HepG2 (cell line): ENCODE results near the gene PRM3. TPM values are rescaled to one million over a fixed set of nuclear protein-coding genes. Genes with fewer than 3 reads are reported as not detected.

Experiments used
- ATAD3A ChIP-seq: sonication (generic); formaldehyde crosslinking; IDR thresholded peaks from 2 replicates; pipeline ENCODE4 v1.4.0; 2020; ENCODE audit warnings: missing genetic modification reagents
- CREM ChIP-seq, 2 experiments: sonication (generic) in 1 of 2; formaldehyde crosslinking in 1 of 2; IDR thresholded peaks; 2 replicates each; pipeline versions ENCODE4 v1.4.0 to v1.6.1; 2016 to 2020; ENCODE audit warnings: antibody characterized with exemption in 1 of 2, mild to moderate bottlenecking in 1 of 2, missing genetic modification reagents in 1 of 2
- GATA4 ChIP-seq: sonication (generic); IDR thresholded peaks from 2 replicates; pipeline ENCODE4 v1.6.1; 2016; ENCODE audit warnings: antibody characterized with exemption, low read depth, borderline replicate concordance
- HOXA3 ChIP-seq: sonication (generic); formaldehyde crosslinking; IDR thresholded peaks from 2 replicates; pipeline ENCODE4 v1.5.0; 2020; ENCODE audit warnings: missing genetic modification reagents
- IKZF4 ChIP-seq: sonication (generic); formaldehyde crosslinking; IDR thresholded peaks from 2 replicates; pipeline ENCODE4 v1.5.1; 2020; ENCODE audit warnings: borderline replicate concordance, mild to moderate bottlenecking, low read depth, missing genetic modification reagents; ENCODE audit errors: not compliant biosample characterization
- PITX1 ChIP-seq: sonication (generic); formaldehyde crosslinking; IDR thresholded peaks from 2 replicates; pipeline ENCODE4 v1.5.1; 2020; ENCODE audit warnings: mild to moderate bottlenecking, missing genetic modification reagents
- PRPF4 ChIP-seq: fragments of 200-400 bp; formaldehyde crosslinking; IDR thresholded peaks from 2 replicates; pipeline ENCODE4 v1.6.1; 2016; ENCODE audit warnings: low read length, low read depth; ENCODE audit not compliant: poor library complexity, severe bottlenecking
- RARG ChIP-seq: sonication (generic); formaldehyde crosslinking; IDR thresholded peaks from 2 replicates; pipeline ENCODE4 v1.4.0; 2020; ENCODE audit warnings: low read depth, mild to moderate bottlenecking, missing genetic modification reagents
- SP2 ChIP-seq: sonication (generic); formaldehyde crosslinking; IDR thresholded peaks from 2 replicates; pipeline ENCODE4 v1.5.1; 2020; ENCODE audit warnings: mild to moderate bottlenecking, missing genetic modification reagents
- THAP11 ChIP-seq: IDR thresholded peaks from 2 replicates; pipeline ENCODE4 v1.6.1; 2016; ENCODE audit warnings: missing biosample characterization, missing genetic modification reagents
- ZNF468 ChIP-seq: sonication (generic); formaldehyde crosslinking; IDR thresholded peaks from 2 replicates; pipeline ENCODE4 v1.8.0; 2022; ENCODE audit warnings: mild to moderate bottlenecking, moderate library complexity, missing genetic modification reagents
- ZNF713 ChIP-seq: sonication (generic); formaldehyde crosslinking; IDR thresholded peaks from 2 replicates; pipeline ENCODE4 v1.4.0; 2020; ENCODE audit warnings: mild to moderate bottlenecking, missing genetic modification reagents
- polyA plus RNA-seq, 8 experiments: library from polyadenylated mRNA; depleted of rRNA in 3 of 8; stranded (reverse) in 7 of 8; unstranded in 1 of 8; fragments of >200 nt; fragmentation: Illumina TruSeq in 4 of 8; extraction: Trizol in 4 of 8; gene quantifications; 2 replicates each; pipeline versions ENCODE4 v1.2.1 to v1.2.3, GENCODE V29; 2011 to 2016; ENCODE audit warnings: low read depth in 4 of 8, missing spikeins in 1 of 8, mixed read lengths in 1 of 8; ENCODE audit not compliant: insufficient read depth in 1 of 8
- total RNA-seq, 5 experiments: library from RNA; depleted of rRNA; stranded (reverse); fragments of >200 nt; fragmentation: Illumina TruSeq; extraction: Trizol; gene quantifications; 2 replicates each; pipeline ENCODE4 v1.2.3, GENCODE V29; 2016; ENCODE audit warnings: low read depth in 1 of 5
- TF ChIP-seq, protein P1 (sequence below): sonication (generic); formaldehyde crosslinking; IDR thresholded peaks from 2 replicates; pipeline ENCODE4 v1.8.1; 2022; ENCODE audit warnings: mild to moderate bottlenecking, missing genetic modification reagents
- TF ChIP-seq, protein P2 (sequence below): sonication (generic); formaldehyde crosslinking; IDR thresholded peaks from 2 replicates; pipeline ENCODE4 v1.5.0; 2020; ENCODE audit warnings: mild to moderate bottlenecking, missing genetic modification reagents, borderline replicate concordance
- TF ChIP-seq, protein P3 (sequence below): sonication (generic); formaldehyde crosslinking; IDR thresholded peaks from 2 replicates; pipeline ENCODE4 v1.4.0; 2020; ENCODE audit warnings: missing genetic modification reagents
- TF ChIP-seq, protein P4 (sequence below): sonication (generic); formaldehyde crosslinking; IDR thresholded peaks from 2 replicates; pipeline ENCODE4 v1.8.0; 2023; ENCODE audit warnings: mild to moderate bottlenecking, missing genetic modification reagents

PRM3 gene
- total and polyA plus RNA-seq, 2 of the 13 experiments (the other 11 are each of a cell fraction or from before 2014, with no cell fraction given): not detected

DNA sequence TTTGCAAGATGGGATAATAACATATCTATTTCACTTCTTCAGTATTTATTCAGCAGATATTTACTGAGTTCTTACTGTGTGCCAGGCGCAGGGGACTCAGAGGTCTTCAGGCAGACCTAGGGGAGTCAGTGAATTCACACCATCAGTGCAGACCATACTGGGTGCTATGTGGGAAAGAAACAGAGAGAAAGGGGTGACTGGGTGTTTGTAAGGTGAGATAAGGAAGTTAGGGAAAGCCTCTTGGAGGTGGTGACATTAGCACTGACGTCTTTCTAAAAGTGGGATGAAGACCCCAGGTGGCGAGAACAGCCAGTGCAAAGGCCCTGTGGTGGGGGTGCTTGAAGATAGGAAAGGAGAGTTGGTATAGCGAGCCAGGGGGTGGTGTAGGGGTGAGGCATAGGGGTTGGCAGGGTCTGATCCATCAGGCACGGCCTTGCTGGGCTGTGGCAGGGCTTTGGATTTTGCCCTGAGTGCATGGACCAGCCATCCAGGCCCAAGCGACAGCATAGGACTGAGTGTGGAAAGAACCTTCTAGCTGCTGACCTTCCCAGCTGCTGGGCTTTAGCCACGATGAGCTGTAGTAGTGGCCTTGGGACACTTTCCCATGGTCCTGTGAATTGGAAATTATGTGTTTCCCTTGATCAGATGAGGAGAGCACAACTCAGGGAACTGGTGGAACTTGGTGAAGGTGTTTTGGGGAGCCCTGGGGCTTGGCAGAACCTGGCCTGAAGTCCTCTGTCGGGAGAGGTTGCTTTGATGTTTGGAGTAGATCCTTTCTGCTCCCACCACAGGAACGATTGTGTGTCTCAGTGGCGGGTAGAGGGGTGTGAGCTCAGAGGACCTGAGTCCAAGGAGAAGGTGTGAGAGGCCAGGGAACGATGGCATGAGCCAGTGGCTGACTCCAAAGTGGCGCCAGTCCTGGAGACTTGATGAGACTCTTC is 13.5 kb downstream of the PRM3 start (continued):
- TF ChIP-seq RARG (CRISPR knock-in tag) (no peak), SP2 (CRISPR knock-in tag) (no peak), PRPF4 (no peak), THAP11 (no peak), IKZF4 (no peak), HOXA3 (peak; percentile 38), GATA4 (no peak), ATAD3A (CRISPR knock-in tag) (no peak), ZNF713 (no peak), PITX1 (peak; percentile 35), ZNF468 (CRISPR knock-in tag) (no peak), CREM (IDR thresholded peaks at IDR 0.05) (no peak), CREM (CRISPR knock-in tag; IDR thresholded peaks at IDR 0.05) (no peak)
- TF ChIP-seq, protein P1, sequence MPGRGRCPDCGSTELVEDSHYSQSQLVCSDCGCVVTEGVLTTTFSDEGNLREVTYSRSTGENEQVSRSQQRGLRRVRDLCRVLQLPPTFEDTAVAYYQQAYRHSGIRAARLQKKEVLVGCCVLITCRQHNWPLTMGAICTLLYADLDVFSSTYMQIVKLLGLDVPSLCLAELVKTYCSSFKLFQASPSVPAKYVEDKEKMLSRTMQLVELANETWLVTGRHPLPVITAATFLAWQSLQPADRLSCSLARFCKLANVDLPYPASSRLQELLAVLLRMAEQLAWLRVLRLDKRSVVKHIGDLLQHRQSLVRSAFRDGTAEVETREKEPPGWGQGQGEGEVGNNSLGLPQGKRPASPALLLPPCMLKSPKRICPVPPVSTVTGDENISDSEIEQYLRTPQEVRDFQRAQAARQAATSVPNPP (CRISPR knock-in tag): no peak
- TF ChIP-seq, protein P2, sequence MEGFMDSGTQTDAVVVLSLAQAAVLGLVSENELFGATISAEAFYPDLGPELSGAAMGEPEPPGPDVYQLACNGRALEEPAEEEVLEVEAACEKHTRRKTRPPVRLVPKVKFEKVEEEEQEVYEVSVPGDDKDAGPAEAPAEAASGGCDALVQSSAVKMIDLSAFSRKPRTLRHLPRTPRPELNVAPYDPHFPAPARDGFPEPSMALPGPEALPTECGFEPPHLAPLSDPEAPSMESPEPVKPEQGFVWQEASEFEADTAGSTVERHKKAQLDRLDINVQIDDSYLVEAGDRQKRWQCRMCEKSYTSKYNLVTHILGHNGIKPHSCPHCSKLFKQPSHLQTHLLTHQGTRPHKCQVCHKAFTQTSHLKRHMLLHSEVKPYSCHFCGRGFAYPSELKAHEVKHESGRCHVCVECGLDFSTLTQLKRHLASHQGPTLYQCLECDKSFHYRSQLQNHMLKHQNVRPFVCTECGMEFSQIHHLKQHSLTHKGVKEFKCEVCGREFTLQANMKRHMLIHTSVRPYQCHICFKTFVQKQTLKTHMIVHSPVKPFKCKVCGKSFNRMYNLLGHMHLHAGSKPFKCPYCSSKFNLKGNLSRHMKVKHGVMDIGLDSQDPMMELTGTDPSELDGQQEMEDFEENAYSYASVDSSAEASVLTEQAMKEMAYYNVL (CRISPR knock-in tag): peak; percentile 22; the same call in 1 of the 2 replicates
- TF ChIP-seq, protein P3, sequence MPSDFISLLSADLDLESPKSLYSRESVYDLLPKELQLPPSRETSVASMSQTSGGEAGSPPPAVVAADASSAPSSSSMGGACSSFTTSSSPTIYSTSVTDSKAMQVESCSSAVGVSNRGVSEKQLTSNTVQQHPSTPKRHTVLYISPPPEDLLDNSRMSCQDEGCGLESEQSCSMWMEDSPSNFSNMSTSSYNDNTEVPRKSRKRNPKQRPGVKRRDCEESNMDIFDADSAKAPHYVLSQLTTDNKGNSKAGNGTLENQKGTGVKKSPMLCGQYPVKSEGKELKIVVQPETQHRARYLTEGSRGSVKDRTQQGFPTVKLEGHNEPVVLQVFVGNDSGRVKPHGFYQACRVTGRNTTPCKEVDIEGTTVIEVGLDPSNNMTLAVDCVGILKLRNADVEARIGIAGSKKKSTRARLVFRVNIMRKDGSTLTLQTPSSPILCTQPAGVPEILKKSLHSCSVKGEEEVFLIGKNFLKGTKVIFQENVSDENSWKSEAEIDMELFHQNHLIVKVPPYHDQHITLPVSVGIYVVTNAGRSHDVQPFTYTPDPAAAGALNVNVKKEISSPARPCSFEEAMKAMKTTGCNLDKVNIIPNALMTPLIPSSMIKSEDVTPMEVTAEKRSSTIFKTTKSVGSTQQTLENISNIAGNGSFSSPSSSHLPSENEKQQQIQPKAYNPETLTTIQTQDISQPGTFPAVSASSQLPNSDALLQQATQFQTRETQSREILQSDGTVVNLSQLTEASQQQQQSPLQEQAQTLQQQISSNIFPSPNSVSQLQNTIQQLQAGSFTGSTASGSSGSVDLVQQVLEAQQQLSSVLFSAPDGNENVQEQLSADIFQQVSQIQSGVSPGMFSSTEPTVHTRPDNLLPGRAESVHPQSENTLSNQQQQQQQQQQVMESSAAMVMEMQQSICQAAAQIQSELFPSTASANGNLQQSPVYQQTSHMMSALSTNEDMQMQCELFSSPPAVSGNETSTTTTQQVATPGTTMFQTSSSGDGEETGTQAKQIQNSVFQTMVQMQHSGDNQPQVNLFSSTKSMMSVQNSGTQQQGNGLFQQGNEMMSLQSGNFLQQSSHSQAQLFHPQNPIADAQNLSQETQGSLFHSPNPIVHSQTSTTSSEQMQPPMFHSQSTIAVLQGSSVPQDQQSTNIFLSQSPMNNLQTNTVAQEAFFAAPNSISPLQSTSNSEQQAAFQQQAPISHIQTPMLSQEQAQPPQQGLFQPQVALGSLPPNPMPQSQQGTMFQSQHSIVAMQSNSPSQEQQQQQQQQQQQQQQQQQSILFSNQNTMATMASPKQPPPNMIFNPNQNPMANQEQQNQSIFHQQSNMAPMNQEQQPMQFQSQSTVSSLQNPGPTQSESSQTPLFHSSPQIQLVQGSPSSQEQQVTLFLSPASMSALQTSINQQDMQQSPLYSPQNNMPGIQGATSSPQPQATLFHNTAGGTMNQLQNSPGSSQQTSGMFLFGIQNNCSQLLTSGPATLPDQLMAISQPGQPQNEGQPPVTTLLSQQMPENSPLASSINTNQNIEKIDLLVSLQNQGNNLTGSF (CRISPR knock-in tag): no peak
- TF ChIP-seq, protein P4, sequence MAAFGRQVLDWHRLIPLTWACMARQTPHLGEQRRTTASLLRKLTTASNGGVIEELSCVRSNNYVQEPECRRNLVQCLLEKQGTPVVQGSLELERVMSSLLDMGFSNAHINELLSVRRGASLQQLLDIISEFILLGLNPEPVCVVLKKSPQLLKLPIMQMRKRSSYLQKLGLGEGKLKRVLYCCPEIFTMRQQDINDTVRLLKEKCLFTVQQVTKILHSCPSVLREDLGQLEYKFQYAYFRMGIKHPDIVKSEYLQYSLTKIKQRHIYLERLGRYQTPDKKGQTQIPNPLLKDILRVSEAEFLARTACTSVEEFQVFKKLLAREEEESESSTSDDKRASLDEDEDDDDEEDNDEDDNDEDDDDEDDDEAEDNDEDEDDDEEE (CRISPR knock-in tag): no peak
